Neutrophil (primary cell): Measurements from ENCODE around the gene CBLB.

Experiments
- H3K27ac ChIP-seq: fragments of 200-600 bp; sonication (generic); 2 replicates; pipeline ENCODE4 v1.5.1; 2016; ENCODE audit warnings: mild to moderate bottlenecking, moderate library complexity
- H3K27me3 ChIP-seq: fragments of 200-600 bp; sonication (generic); 2 replicates; pipeline ENCODE4 v1.6.0; 2016; ENCODE audit warnings: mild to moderate bottlenecking
- H3K36me3 ChIP-seq: fragments of 200-600 bp; sonication (generic); 2 replicates; pipeline ENCODE4 v1.5.1; 2017
- H3K4me1 ChIP-seq, 2 experiments: fragments of 200-600 bp in 1 of 2; sonication (generic) in 1 of 2; 1 replicate in 1 of 2; 2 replicates in 1 of 2; pipeline versions ENCODE4 v1.5.1 to v1.6.1; 2013 to 2016; ENCODE audit warnings: low read depth in 1 of 2, low read length in 1 of 2, mild to moderate bottlenecking in 1 of 2, moderate library complexity in 1 of 2; ENCODE audit not compliant: control insufficient read depth in 1 of 2, insufficient read depth in 1 of 2
- H3K4me3 ChIP-seq, 2 experiments: fragments of 200-600 bp in 1 of 2; sonication (generic) in 1 of 2; 1 replicate in 1 of 2; 2 replicates in 1 of 2; pipeline ENCODE4 v1.5.1; 2013 to 2016; ENCODE audit warnings: low read depth in 1 of 2, low read length in 1 of 2, mild to moderate bottlenecking in 1 of 2, moderate library complexity in 1 of 2
- H3K9me3 ChIP-seq: fragments of 200-600 bp; sonication (generic); 2 replicates; pipeline ENCODE4 v1.5.1; 2016
- TF ChIP-seq, protein P1 (sequence below): fragments of 200-600 bp; sonication (generic); IDR thresholded peaks from 2 replicates; pipeline ENCODE4 v1.5.1; 2016; ENCODE audit warnings: antibody characterized with exemption

CBLB gene

DNA sequence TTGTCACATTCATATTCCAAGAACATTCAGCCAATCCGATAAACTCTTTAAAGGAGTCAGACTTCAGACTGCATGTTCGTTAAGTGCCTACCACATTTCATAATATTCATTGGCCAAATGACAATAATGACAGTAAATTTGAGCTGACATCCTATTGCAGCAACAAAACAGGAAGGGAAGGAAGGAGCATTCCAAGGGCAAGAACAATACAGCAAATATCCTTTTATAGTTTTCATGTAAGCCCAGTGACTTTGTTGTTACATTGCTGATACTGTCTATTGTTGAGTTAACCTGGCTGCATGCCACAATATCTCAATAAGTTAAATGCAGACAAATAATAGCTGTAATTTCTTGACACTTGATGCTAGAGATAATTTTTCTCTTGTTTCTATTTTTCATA is 16.4 kb upstream of the CBLB start:
- Histone ChIP-seq H3K36me3 (no peaks in the 10 kb centered on the region), H3K27ac (no peak overlapping the region), H3K9me3 (no peaks in the 10 kb centered on the region), H3K4me3 (no peak overlapping the region), H3K4me1 (peaks cover 0 to 7% of the 10 kb centered on the region in 2 experiments), H3K27me3 (no peaks in the 10 kb centered on the region)
- TF ChIP-seq, protein P1, sequence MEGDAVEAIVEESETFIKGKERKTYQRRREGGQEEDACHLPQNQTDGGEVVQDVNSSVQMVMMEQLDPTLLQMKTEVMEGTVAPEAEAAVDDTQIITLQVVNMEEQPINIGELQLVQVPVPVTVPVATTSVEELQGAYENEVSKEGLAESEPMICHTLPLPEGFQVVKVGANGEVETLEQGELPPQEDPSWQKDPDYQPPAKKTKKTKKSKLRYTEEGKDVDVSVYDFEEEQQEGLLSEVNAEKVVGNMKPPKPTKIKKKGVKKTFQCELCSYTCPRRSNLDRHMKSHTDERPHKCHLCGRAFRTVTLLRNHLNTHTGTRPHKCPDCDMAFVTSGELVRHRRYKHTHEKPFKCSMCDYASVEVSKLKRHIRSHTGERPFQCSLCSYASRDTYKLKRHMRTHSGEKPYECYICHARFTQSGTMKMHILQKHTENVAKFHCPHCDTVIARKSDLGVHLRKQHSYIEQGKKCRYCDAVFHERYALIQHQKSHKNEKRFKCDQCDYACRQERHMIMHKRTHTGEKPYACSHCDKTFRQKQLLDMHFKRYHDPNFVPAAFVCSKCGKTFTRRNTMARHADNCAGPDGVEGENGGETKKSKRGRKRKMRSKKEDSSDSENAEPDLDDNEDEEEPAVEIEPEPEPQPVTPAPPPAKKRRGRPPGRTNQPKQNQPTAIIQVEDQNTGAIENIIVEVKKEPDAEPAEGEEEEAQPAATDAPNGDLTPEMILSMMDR, result no peak

DNA sequence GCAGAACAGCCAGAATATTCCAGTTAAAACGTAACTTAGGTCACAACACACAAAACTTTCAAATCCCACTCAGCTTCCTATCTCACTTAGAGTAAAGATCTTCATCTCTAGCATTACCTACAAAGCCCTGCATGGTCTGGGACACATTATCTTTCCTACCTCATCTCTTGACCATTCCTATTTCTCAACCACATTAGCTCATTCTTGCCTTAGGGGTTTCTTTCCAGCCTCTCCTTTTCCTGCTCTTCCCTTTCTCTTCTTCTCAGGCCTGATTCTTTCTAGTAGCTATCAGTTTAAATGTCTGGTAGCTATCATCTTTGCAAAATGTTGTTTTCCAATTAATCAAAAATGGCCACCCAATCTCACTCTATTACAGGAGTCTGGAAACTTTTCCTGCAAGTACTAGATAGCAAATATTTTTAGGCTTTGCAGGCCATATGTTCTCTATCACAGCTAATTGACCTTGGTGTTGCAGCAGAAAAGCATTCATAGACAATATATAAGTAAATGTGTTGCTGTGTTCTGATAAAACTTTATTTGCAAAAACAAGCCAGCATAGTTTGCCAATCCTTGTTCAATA is 15.1 kb upstream of the CBLB start:
- Histone ChIP-seq H3K36me3 (no peaks in the 10 kb centered on the region), H3K27ac (no peak overlapping the region), H3K4me1 (peaks cover 0 to 7% of the 10 kb centered on the region in 2 experiments), H3K4me3 (no peak overlapping the region), H3K9me3 (no peaks in the 10 kb centered on the region), H3K27me3 (no peaks in the 10 kb centered on the region)
- TF ChIP-seq, protein P1, result no peak

DNA sequence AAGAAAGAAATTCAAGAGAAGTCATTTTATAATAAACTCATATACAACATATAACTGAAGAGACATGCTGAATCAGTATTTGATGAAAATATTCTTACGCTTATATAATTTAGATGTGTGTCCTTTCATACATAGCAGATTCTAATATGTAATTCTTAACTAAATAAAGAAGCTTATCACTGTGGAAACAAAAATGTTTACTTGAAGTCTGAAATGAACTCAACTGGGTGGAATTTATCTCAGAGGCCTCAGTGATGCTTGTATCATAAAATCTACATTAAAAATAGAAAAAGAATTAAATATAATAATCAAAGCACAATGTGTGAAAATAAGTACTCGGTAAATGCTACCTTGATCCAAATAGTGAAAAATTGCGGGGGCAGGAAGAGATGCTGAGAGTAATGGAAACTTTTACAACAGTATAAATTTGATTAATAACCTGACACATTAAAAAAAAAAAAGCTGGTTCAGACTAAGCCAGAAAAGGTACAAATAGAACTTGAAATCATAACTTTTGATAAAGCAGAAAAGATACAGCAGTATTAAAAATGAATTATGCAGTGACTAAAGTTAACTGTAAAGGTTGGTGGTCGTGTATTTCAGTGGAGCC is 12.0 kb upstream of the CBLB start:
- Histone ChIP-seq H3K36me3 (no peaks in the 10 kb centered on the region), H3K27ac (no peak overlapping the region), H3K4me1 (peaks cover 14 to 16% of the 10 kb centered on the region in 2 experiments), H3K27me3 (no peaks in the 10 kb centered on the region), H3K9me3 (no peaks in the 10 kb centered on the region), H3K4me3 (no peak overlapping the region)
- TF ChIP-seq, protein P1, result no peak

DNA sequence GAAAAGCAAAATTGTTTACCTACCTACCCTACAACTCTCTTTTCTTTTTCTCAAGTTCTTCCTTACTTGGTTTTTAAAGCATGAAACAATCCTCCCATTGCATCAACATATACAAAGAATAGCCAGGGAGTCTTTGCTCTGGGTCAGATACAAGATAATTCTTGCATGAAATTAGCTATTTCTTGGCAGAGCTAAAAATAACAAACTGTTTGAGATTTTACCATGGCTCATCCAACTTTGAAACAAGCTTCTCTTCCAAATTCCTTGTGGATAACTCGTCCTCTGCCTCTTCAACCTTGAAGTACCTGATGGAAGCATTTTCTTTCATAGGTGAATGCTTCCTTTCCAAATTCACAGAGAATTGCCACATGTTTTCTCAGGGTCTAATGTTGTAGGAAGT is 9.2 kb upstream of the CBLB start:
- no peaks in the 10 kb centered on the region for H3K9me3 ChIP-seq
- H3K27me3 ChIP-seq, result no peaks in the 10 kb centered on the region
- peaks cover 12 to 14% of the 10 kb centered on the region in 2 experiments for H3K4me1 ChIP-seq
- no peak overlapping the region for H3K4me3 ChIP-seq
- TF ChIP-seq, protein P1, result no peak
- no peaks in the 10 kb centered on the region for H3K36me3 ChIP-seq
- no peak overlapping the region for H3K27ac ChIP-seq

DNA sequence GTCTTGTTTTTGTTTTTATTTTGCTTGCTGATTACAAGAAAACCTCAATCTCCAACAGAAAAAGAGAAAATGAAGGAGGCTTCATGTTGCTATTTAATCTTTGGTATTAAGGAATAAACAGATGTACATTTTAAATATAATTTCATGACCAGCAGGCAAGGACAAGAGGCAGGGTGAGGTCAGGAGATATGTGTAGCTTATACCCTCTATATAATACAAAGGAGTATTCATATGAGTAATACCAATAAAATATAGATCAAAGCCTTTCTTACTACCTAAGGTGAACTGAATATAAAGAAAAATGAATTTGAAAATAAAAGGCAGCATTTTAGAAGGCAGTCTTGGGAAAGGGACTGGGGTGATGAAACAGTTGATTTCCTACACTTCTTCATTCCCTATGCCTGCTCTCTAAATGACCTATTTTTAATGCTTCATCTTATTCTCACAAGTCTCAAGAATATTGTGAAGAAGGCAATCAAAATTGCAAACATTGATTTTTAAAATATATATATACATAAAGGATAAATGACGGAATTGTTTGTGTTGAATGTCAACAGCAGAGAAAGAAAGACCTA is 8.6 kb upstream of the CBLB start:
- no peak overlapping the region for H3K4me3 ChIP-seq
- no peaks in the 10 kb centered on the region for H3K9me3 ChIP-seq
- TF ChIP-seq, protein P1, result no peak
- H3K36me3 ChIP-seq, result no peaks in the 10 kb centered on the region
- peaks cover 8 to 14% of the 10 kb centered on the region in 2 experiments for H3K4me1 ChIP-seq
- no peaks in the 10 kb centered on the region for H3K27me3 ChIP-seq
- H3K27ac ChIP-seq, result peak overlapping the region; percentile 9
